Endothelial cell (in vitro differentiated cells): ENCODE measurements around the gene CACNA1B. TPM values are rescaled to one million over a fixed set of nuclear protein-coding genes. Genes with fewer than 3 reads are reported as not detected.

Experiments used
- DNase-seq: peaks from one replicate; pipeline ENCODE4 v3.0.0; 2021; ENCODE audit warnings: low spot score
- H3K27ac Mint-ChIP-seq: one replicate; pipeline ENCODE4 v1.8.0; 2021; ENCODE audit warnings: mixed read lengths, inconsistent platforms; ENCODE audit not compliant: unreplicated experiment
- H3K27me3 Mint-ChIP-seq: one replicate; pipeline ENCODE4 v1.8.0; 2021; ENCODE audit warnings: mild to moderate bottlenecking, moderate library complexity, mixed read lengths, inconsistent platforms; ENCODE audit not compliant: unreplicated experiment
- H3K36me3 Mint-ChIP-seq: one replicate; pipeline ENCODE4 v1.8.0; 2021; ENCODE audit warnings: mild to moderate bottlenecking, low read depth, mixed read lengths, inconsistent platforms; ENCODE audit not compliant: unreplicated experiment
- H3K4me1 Mint-ChIP-seq: one replicate; pipeline ENCODE4 v1.8.0; 2021; ENCODE audit warnings: mild to moderate bottlenecking, mixed read lengths, inconsistent platforms; ENCODE audit not compliant: unreplicated experiment
- H3K4me3 Mint-ChIP-seq: one replicate; pipeline ENCODE4 v1.8.0; 2021; ENCODE audit warnings: mild to moderate bottlenecking, mixed read lengths, inconsistent platforms; ENCODE audit not compliant: unreplicated experiment
- H3K9me3 Mint-ChIP-seq: one replicate; pipeline ENCODE4 v1.8.0; 2021; ENCODE audit warnings: mixed read lengths, inconsistent platforms; ENCODE audit not compliant: unreplicated experiment
- total RNA-seq: library from RNA; stranded (reverse); fragmentation: NEBNext Ultra II Directional; extraction: Animal tissue kit (Norgen Biotek cat#: 25700); gene quantifications from one replicate; pipeline ENCODE4 v1.2.1, GENCODE V29; 2021; ENCODE audit not compliant: unreplicated experiment
- TF ChIP-seq, protein P1 (sequence below): fragments of 200-600 bp; sonication (generic); IDR thresholded peaks from one replicate; pipeline ENCODE4 v1.5.0; 2021; ENCODE audit warnings: antibody characterized with exemption; ENCODE audit not compliant: unreplicated experiment

CACNA1B gene
- total RNA-seq, 1 donor from 2014 or later: 2.0 TPM

GRCh38 chr9:138102246-138103051 lies 224.9 kb downstream of the CACNA1B start:
- no peak overlapping the region for H3K4me3 Mint-ChIP-seq
- H3K4me1 Mint-ChIP-seq: peaks cover 3% of the 10 kb centered on the region
- TF ChIP-seq, protein P1, sequence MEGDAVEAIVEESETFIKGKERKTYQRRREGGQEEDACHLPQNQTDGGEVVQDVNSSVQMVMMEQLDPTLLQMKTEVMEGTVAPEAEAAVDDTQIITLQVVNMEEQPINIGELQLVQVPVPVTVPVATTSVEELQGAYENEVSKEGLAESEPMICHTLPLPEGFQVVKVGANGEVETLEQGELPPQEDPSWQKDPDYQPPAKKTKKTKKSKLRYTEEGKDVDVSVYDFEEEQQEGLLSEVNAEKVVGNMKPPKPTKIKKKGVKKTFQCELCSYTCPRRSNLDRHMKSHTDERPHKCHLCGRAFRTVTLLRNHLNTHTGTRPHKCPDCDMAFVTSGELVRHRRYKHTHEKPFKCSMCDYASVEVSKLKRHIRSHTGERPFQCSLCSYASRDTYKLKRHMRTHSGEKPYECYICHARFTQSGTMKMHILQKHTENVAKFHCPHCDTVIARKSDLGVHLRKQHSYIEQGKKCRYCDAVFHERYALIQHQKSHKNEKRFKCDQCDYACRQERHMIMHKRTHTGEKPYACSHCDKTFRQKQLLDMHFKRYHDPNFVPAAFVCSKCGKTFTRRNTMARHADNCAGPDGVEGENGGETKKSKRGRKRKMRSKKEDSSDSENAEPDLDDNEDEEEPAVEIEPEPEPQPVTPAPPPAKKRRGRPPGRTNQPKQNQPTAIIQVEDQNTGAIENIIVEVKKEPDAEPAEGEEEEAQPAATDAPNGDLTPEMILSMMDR: no peak
- H3K27me3 Mint-ChIP-seq: peaks cover 7% of the 10 kb centered on the region
- no peaks in the 10 kb centered on the region for H3K9me3 Mint-ChIP-seq
- DNase-seq: no peak
- H3K36me3 Mint-ChIP-seq: peaks cover 15% of the 10 kb centered on the region
- H3K27ac Mint-ChIP-seq: no peak overlapping the region

- peaks cover 3% of the 10 kb centered on the region for H3K4me1 Mint-ChIP-seq
- H3K4me3 Mint-ChIP-seq: no peak overlapping the region
- TF ChIP-seq, protein P1: no peak
- DNase-seq: no peak
- H3K27me3 Mint-ChIP-seq: peaks cover 7% of the 10 kb centered on the region
- H3K9me3 Mint-ChIP-seq: no peaks in the 10 kb centered on the region
- H3K27ac Mint-ChIP-seq: no peak overlapping the region
- peaks cover 12% of the 10 kb centered on the region for H3K36me3 Mint-ChIP-seq
These were observed 225.7 kb downstream of the CACNA1B start for GRCh38 chr9:138103111-138103848.

DNA sequence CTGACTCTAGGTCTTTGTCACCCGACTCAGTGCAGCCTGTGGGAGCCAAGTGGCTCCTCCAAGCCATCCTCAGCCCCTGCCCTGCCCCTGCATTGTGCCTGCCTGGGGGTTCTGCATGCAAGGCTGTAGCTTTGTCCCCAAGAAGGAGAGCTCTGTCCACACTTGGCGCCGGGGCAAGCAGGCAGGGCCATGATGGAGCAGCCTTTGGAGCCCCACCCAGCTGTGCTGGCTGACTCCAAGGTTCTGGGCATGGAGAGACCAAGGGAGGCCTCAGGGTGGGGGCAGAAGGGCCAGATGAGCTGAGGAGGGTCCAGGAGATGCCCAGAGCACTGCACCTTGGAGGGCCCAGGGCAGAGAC lies 226.2 kb downstream of the CACNA1B start:
- DNase-seq: no peak
- TF ChIP-seq, protein P1: no peak
- Mint-ChIP-seq H3K4me3 (no peak overlapping the region), H3K27ac (no peak overlapping the region), H3K9me3 (no peaks in the 10 kb centered on the region), H3K27me3 (peaks cover 7% of the 10 kb centered on the region), H3K4me1 (peaks cover 3% of the 10 kb centered on the region), H3K36me3 (peaks cover 10% of the 10 kb centered on the region)

DNA sequence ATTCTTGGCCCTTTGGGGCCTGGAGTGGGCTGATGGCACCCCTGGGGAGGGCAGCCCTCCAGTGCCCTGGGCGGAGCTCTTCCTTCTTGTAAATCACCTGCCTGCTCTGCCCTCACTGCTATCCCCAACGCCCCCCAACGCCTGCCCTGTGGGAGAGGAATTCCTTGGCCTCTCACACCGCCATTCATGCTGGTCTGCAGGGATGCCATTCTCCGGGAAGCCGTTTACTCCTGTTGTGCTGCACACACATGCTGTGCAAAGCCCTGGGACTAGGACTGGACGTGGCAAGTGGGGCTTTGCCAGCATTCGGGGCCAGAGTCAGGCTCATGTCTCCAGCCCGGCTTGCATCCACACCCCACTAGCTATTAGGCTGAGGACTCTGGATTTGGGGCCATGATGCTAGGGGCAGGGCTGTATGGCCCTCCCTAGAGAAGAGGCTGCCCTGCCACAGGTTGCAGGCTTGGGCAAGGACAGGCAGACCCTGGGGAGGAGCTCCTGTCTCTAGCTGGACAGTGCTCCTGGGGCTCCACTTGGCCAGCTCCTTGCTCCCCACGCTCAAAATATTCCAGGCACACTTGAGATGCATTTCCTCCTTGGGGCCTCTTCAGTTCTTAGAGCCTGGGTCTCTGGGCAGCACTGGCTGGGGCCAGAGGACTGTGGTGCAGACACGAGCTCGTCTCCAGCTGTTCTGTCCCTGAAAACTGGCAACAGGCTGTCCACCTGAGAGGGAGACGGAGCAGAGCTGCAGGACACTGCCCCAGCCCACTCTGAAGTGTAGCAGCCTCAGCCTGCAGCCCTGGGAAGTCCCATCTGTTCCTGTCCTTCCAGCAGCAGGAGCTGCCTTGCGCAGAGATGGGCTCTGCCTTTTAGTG lies 226.9 kb downstream of the CACNA1B start:
- Mint-ChIP-seq H3K4me1 (peaks cover 3% of the 10 kb centered on the region), H3K27ac (no peak overlapping the region), H3K4me3 (no peak overlapping the region), H3K9me3 (no peaks in the 10 kb centered on the region), H3K36me3 (peaks cover 10% of the 10 kb centered on the region), H3K27me3 (peaks cover 7% of the 10 kb centered on the region)
- DNase-seq: no peak
- TF ChIP-seq, protein P1: no peak
